GM10266 (cell line): Measurements from ENCODE around the gene TGFBR2.

Source experiments
- DNase-seq: peaks from one replicate; pipeline ENCODE4 v3.0.0; 2012; ENCODE audit errors: extremely low spot score
- TF ChIP-seq, protein P1 (sequence below): IDR thresholded peaks from 2 replicates; pipeline ENCODE4 v1.5.1; 2012; ENCODE audit warnings: mild to moderate bottlenecking, low read depth; ENCODE audit not compliant: control insufficient read depth, insufficient read depth; ENCODE audit errors: missing control alignments

Gene TGFBR2

GRCh38 chr3:30694148-30694547, 87.7 kb downstream of the TGFBR2 start:
- TF ChIP-seq, protein P1, sequence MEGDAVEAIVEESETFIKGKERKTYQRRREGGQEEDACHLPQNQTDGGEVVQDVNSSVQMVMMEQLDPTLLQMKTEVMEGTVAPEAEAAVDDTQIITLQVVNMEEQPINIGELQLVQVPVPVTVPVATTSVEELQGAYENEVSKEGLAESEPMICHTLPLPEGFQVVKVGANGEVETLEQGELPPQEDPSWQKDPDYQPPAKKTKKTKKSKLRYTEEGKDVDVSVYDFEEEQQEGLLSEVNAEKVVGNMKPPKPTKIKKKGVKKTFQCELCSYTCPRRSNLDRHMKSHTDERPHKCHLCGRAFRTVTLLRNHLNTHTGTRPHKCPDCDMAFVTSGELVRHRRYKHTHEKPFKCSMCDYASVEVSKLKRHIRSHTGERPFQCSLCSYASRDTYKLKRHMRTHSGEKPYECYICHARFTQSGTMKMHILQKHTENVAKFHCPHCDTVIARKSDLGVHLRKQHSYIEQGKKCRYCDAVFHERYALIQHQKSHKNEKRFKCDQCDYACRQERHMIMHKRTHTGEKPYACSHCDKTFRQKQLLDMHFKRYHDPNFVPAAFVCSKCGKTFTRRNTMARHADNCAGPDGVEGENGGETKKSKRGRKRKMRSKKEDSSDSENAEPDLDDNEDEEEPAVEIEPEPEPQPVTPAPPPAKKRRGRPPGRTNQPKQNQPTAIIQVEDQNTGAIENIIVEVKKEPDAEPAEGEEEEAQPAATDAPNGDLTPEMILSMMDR = no peak
- DNase-seq = no peak

DNA sequence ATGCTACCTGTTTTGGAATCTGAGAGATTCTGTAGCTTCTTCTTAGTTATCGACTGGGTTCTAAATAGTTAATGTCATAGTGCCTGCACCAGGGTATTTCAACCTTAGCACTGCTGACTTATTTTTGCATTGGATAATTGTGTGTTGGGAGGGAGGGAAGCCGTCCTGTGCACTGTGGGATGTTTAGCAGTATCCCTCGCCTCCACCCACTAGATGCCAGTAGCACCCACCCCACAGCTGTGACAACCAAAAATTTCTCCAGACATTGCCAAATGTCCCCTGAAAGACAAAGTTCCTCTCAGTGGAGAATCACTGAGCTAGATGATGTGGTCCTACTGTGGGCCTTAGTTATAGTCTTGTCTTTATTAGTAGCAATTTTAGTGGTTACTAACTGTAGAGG, 88.3 kb downstream of the TGFBR2 start:
- DNase-seq = no peak
- TF ChIP-seq, protein P1 = no peak

DNA sequence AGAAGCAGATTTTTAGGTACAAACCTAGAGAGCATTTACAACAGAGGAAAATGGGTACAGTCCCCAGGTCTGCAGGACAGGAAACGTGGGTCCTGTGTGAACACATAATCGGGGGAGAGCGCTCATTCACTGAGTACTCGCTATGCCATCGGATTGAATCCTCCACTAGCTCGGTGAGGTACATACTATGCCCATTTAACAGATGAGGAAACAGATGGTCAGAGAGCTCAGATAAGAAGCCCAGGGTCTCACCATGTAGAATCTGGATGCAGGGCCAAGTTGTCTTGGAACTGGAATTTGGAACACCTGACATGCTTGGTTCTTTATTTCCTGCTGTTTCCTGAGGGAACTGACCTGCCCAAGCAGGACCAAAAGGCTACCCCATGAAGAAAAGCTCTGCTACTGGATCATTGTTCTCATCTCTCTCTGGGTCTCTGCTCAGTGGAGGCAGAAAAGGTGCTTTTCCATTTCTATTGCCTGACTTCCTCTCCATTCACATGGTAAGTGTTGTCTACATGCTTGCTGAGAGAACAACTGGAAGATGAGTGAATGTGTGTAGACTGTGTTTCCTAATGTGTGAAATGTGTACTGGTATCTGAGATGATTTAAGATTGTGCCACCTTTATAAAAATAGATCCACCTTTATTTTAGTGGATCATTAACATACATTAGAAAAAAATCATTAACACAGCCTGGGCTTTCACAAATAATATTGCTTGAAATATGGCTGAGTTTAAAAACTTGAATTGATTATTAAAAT, 89.1 kb downstream of the TGFBR2 start:
- DNase-seq = no peak
- TF ChIP-seq, protein P1 = no peak

DNA sequence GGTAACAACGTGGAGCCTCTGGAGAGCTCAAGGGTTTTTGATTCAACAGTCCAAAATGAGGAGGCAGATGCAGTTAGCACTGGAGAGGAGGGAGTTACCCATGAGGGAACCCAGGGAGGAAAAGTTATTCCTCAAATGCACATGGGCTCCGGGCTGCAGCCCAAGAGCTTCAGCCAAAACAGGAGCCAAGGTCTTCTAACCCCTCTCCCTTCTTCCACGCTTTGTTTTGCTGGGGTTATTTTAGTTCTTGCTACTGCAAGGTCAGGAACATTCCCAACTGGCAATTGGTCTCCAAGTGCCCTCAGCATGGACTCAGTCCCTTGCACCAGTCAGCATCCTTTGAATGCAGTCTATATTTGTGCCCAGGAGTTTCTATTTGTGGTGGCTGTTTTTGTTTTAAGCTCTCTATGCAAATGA, 90.0 kb downstream of the TGFBR2 start:
- DNase-seq = no peak
- TF ChIP-seq, protein P1 = no peak

GRCh38 chr3:30696896-30697295, 90.5 kb downstream of the TGFBR2 start:
- no peak for DNase-seq
- TF ChIP-seq, protein P1 = no peak

- TF ChIP-seq, protein P1 = no peak
- no peak for DNase-seq
Measured at GRCh38 chr3:30698549-30698948, 92.1 kb downstream of the TGFBR2 start.

DNA sequence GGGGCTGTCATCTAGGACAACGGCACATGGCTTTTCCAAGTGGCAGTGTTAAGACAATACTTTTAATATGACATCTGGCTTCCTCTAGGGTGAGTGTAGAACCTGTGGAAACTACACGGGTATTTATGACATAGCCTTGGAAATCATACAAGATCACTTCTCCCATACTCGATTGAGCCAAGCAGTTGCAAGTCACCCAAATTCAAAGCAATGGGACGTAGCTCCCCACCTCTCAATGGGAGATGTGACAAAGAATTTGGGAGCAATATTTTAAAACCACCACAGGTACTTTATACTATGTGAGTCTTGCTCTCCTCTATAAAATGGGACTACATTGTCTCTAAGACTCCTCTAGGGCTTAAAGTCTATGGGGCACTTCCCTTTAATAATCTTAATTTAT, 93.5 kb downstream of the TGFBR2 start:
- TF ChIP-seq, protein P1 = no peak
- no peak for DNase-seq
